ENCODE measurements around the gene MOCS1. TPM values are rescaled to one million over a fixed set of nuclear protein-coding genes. Genes with fewer than 3 reads are reported as not detected.
A peak's percentile ranks its signal among the peaks of the same experiment; 100 is the strongest.

Gene MOCS1
- total and polyA plus RNA-seq, 2 experiments from 2014 or later, result 7.3 to 9.0 TPM

DNA sequence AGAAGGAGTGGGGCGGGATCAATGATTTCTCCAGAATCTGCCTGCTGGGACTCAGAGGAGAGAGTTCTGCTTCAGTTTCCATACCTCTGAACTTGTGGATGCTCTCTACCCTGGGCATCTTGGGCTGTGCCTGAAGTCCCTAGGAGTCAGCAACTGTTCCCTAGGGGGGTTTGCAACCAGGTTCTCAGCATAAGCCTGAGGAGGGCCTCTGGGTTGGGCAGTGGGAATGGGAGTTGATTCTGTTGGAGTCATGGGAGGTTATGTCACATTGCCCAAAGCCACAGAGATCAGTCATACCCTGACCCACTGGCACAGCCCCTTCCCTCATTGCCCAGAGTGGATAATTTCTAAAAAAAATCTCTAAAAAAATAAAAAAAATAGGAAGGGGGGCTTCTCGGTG, 47.4 kb downstream of the MOCS1 start:
- H3K4me3 ChIP-seq, result no peak overlapping the region
- H4K20me1 ChIP-seq (ENCODE audit: insufficient read depth), result no peaks in the 10 kb centered on the region
- in situ Hi-C loops (cut with MboI), result loop anchor here (10.0 kb wide), 1 partner anchor 512 kb away; no protein-coding TSS in a partner anchor
- no peaks in the 10 kb centered on the region for H3K27me3 ChIP-seq (replicated peaks; ENCODE audit: insufficient read depth)
- no peaks in the 10 kb centered on the region for H3K36me3 ChIP-seq (ENCODE audit: low read depth)
- WGBS, 2 experiments (ENCODE audit: low coverage in 1 of 2, low lambda C conversion rate in 2 of 2, missing lambda C conversion rate in 2 of 2), result 61 to 64% methylated on average over 2 of the region's 2 CpGs
- H3K9me2 ChIP-seq (ENCODE audit: insufficient read depth), result no peaks in the 10 kb centered on the region
- H3K9ac ChIP-seq, result no peak overlapping the region
- no peak for DNase-seq
- no peak overlapping the region for H2AFZ ChIP-seq
- no peaks in the 10 kb centered on the region for H3K79me2 ChIP-seq (ENCODE audit: insufficient read depth)
- TF ChIP-seq EZH2 (IDR thresholded peaks at IDR 0.05; ENCODE audit: insufficient read depth, poor library complexity, severe bottlenecking), result no peak
- no peak for TF ChIP-seq EZH2phosphoT487 (IDR thresholded peaks at IDR 0.05; ENCODE audit: insufficient read depth, low read depth)
- H3F3A ChIP-seq (ENCODE audit: insufficient read depth), result peaks cover 10% of the 10 kb centered on the region
- no peak overlapping the region for H3K27ac ChIP-seq
- no peak overlapping the region for H3K4me2 ChIP-seq (ENCODE audit: unreplicated experiment)
- H3K4me1 ChIP-seq (ENCODE audit: insufficient read depth), result peaks cover 33% of the 10 kb centered on the region
- H3K9me3 ChIP-seq (ENCODE audit: low read depth), result no peaks in the 10 kb centered on the region

DNA sequence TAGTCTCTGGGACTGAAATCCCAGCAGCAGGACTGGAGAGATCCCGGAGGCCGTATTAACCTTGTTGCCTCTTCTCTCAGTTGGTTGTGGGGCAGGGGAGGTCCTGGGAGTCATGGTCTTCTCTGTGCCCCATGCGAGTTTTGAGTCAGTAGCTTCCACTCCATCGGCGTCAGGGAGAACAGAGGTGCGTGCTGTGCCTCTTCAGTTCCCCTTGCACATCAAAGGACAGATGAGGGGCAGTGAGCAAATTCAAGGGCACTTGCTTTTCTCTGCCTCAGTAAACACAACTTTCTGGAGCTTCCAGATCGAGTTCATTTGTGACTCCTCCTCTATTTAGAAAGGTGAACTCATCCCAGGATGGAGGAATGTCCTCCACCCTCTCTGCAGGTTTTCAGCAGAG, 48.6 kb downstream of the MOCS1 start:
- Histone ChIP-seq H3K27ac (no peak overlapping the region), H3K79me2 (ENCODE audit: insufficient read depth) (no peaks in the 10 kb centered on the region), H3K9ac (no peak overlapping the region), H3K4me2 (ENCODE audit: unreplicated experiment) (no peak overlapping the region), H3K4me3 (no peak overlapping the region), H3K9me2 (ENCODE audit: insufficient read depth) (no peaks in the 10 kb centered on the region), H3K4me1 (ENCODE audit: insufficient read depth) (peaks cover 38% of the 10 kb centered on the region), H2AFZ (no peak overlapping the region), H4K20me1 (ENCODE audit: insufficient read depth) (no peaks in the 10 kb centered on the region), H3K27me3 (replicated peaks; ENCODE audit: insufficient read depth) (no peaks in the 10 kb centered on the region), H3K36me3 (ENCODE audit: low read depth) (no peaks in the 10 kb centered on the region), H3K9me3 (ENCODE audit: low read depth) (no peaks in the 10 kb centered on the region), H3F3A (ENCODE audit: insufficient read depth) (peaks cover 16% of the 10 kb centered on the region)
- DNase-seq, result no peak
- WGBS, 2 experiments (ENCODE audit: low coverage in 1 of 2, low lambda C conversion rate in 2 of 2, missing lambda C conversion rate in 2 of 2), result 89 to 95% methylated on average over 7 of the region's 7 CpGs
- no peak for TF ChIP-seq EZH2 (IDR thresholded peaks at IDR 0.05; ENCODE audit: insufficient read depth, poor library complexity, severe bottlenecking)
- TF ChIP-seq EZH2phosphoT487 (IDR thresholded peaks at IDR 0.05; ENCODE audit: insufficient read depth, low read depth), result no peak
- in situ Hi-C loops (cut with MboI), result loop anchor here (10.0 kb wide), 1 partner anchor 511 kb away; no protein-coding TSS in a partner anchor

DNA sequence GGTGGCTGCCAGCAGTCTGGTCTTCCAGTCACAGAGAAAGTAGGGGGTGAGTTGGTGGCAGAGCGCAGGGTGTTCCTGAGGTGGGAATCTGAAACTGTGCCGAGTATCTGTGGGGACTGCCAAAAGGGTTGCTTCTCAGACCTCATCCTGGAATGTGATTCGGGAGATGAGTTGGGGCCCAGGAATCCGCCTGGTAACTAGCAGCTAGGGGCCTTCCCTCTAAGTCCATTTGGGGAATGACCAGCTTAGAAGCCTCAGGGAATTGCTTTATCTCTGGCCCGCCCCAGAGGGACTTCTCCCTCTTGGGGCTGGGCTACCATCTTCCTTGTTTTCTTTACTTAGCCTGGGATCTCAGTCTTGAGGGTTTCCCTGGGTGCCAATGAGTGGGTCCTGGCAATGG, 49.6 kb downstream of the MOCS1 start:
- no peak overlapping the region for H3K27ac ChIP-seq
- no peaks in the 10 kb centered on the region for H3K9me3 ChIP-seq (ENCODE audit: low read depth)
- DNase-seq, result peak; percentile 54
- H3F3A ChIP-seq (ENCODE audit: insufficient read depth), result peaks cover 16% of the 10 kb centered on the region
- no peaks in the 10 kb centered on the region for H4K20me1 ChIP-seq (ENCODE audit: insufficient read depth)
- peaks cover 38% of the 10 kb centered on the region for H3K4me1 ChIP-seq (ENCODE audit: insufficient read depth)
- no peak overlapping the region for H3K9ac ChIP-seq
- H3K4me2 ChIP-seq (ENCODE audit: unreplicated experiment), result no peak overlapping the region
- WGBS, 2 experiments (ENCODE audit: low coverage in 1 of 2, low lambda C conversion rate in 2 of 2, missing lambda C conversion rate in 2 of 2), result 75 to 77% methylated on average over 5 of the region's 5 CpGs
- H3K4me3 ChIP-seq, result no peak overlapping the region
- TF ChIP-seq EZH2phosphoT487 (IDR thresholded peaks at IDR 0.05; ENCODE audit: insufficient read depth, low read depth) (no peak), EZH2 (IDR thresholded peaks at IDR 0.05; ENCODE audit: insufficient read depth, poor library complexity, severe bottlenecking) (no peak)
- H3K36me3 ChIP-seq (ENCODE audit: low read depth), result no peaks in the 10 kb centered on the region
- H3K27me3 ChIP-seq (replicated peaks; ENCODE audit: insufficient read depth), result no peaks in the 10 kb centered on the region
- no peaks in the 10 kb centered on the region for H3K79me2 ChIP-seq (ENCODE audit: insufficient read depth)
- H3K9me2 ChIP-seq (ENCODE audit: insufficient read depth), result no peaks in the 10 kb centered on the region
- no peak overlapping the region for H2AFZ ChIP-seq
- in situ Hi-C loops (cut with MboI), result loop anchor here (10.0 kb wide), 1 partner anchor 510 kb away; no protein-coding TSS in a partner anchor

DNA sequence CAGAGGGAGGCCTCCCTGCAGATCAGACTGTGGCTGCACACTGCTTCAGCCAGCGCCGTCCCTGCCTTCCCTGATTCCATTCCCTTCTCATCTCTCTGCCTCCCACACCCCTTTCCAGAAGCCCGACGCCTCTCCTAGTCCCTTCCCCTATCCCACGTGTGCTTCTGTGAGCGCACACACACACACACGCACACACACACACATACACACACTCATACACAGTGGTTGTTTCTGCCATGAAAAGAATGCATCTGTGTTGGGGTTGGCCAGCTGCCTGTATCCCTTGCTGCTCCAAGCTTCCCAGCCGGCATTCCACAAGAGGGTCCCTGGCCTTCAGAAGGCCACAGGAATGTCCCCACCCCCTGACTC, 51.7 kb downstream of the MOCS1 start:
- Histone ChIP-seq H3K79me2 (ENCODE audit: insufficient read depth) (no peaks in the 10 kb centered on the region), H3K9me3 (ENCODE audit: low read depth) (no peaks in the 10 kb centered on the region), H2AFZ (peak overlapping the region; percentile 25; the same call in 1 of the 2 replicates), H3F3A (ENCODE audit: insufficient read depth) (peaks cover 16% of the 10 kb centered on the region), H3K4me2 (ENCODE audit: unreplicated experiment) (peak overlapping the region; percentile 54), H3K9ac (peak overlapping the region; percentile 59), H3K27ac (peak overlapping the region; percentile 80), H3K4me1 (ENCODE audit: insufficient read depth) (peaks cover 29% of the 10 kb centered on the region), H3K27me3 (replicated peaks; ENCODE audit: insufficient read depth) (no peaks in the 10 kb centered on the region), H4K20me1 (ENCODE audit: insufficient read depth) (no peaks in the 10 kb centered on the region), H3K9me2 (ENCODE audit: insufficient read depth) (no peaks in the 10 kb centered on the region), H3K36me3 (ENCODE audit: low read depth) (no peaks in the 10 kb centered on the region), H3K4me3 (peak overlapping the region; percentile 22; the same call in 1 of the 2 replicates)
- 17 to 20% methylated on average over 8 of the region's 8 CpGs for WGBS, 2 experiments (ENCODE audit: low coverage in 1 of 2, low lambda C conversion rate in 2 of 2, missing lambda C conversion rate in 2 of 2)
- peak; percentile 76 for DNase-seq
- in situ Hi-C loops (cut with MboI), result loop anchor here (10.0 kb wide), 1 partner anchor 508 kb away; no protein-coding TSS in a partner anchor
- TF ChIP-seq EZH2phosphoT487 (IDR thresholded peaks at IDR 0.05; ENCODE audit: insufficient read depth, low read depth) (no peak), EZH2 (IDR thresholded peaks at IDR 0.05; ENCODE audit: insufficient read depth, poor library complexity, severe bottlenecking) (no peak)
